ENCODE data around the gene RAD51B. TPM values are rescaled to one million over a fixed set of nuclear protein-coding genes. Genes with fewer than 3 reads are reported as not detected.

The RAD51B gene
- total and polyA plus RNA-seq, 2 of the 13 experiments (the other 11 are each of a cell fraction or from before 2014, with no cell fraction given), result 7.0 to 9.5 TPM

- TF ChIP-seq DMTF1 (CRISPR knock-in tag; IDR thresholded peaks at IDR 0.05) (no peak), ZNF816 (CRISPR knock-in tag; IDR thresholded peaks at IDR 0.05; ENCODE audit: borderline replicate concordance) (peak; percentile 55; the same call in 1 of the 2 replicates), ETV5 (CRISPR knock-in tag; IDR thresholded peaks at IDR 0.05; ENCODE audit: borderline replicate concordance) (peak; percentile 64; the same call in 1 of the 2 replicates), ZNF407 (CRISPR knock-in tag; IDR thresholded peaks at IDR 0.05; ENCODE audit: not compliant biosample characterization) (peak; percentile 65), NCOR1 (IDR thresholded peaks at IDR 0.05; ENCODE audit: borderline replicate concordance, low read length) (no peak; the same call in 1 of the 2 replicates), HNRNPK (IDR thresholded peaks at IDR 0.05; ENCODE audit: low read depth, low read length, poor library complexity, severe bottlenecking) (no peak), ZNF12 (CRISPR knock-in tag; IDR thresholded peaks at IDR 0.05) (peak; percentile 87), ZNF710 (CRISPR knock-in tag; IDR thresholded peaks at IDR 0.05; ENCODE audit: borderline replicate concordance) (peak; percentile 66; the same call in 1 of the 2 replicates), FLYWCH1 (CRISPR knock-in tag; IDR thresholded peaks at IDR 0.05) (no peak), ELF1 (CRISPR knock-in tag; IDR thresholded peaks at IDR 0.05) (peak; percentile 74), POLR2AphosphoS2 (IDR thresholded peaks at IDR 0.05; ENCODE audit: low read depth, low read length) (no peak), EED (CRISPR knock-in tag; IDR thresholded peaks at IDR 0.05) (no peak), ATM (IDR thresholded peaks at IDR 0.05; ENCODE audit: borderline replicate concordance) (no peak)
- TF ChIP-seq, protein P1, sequence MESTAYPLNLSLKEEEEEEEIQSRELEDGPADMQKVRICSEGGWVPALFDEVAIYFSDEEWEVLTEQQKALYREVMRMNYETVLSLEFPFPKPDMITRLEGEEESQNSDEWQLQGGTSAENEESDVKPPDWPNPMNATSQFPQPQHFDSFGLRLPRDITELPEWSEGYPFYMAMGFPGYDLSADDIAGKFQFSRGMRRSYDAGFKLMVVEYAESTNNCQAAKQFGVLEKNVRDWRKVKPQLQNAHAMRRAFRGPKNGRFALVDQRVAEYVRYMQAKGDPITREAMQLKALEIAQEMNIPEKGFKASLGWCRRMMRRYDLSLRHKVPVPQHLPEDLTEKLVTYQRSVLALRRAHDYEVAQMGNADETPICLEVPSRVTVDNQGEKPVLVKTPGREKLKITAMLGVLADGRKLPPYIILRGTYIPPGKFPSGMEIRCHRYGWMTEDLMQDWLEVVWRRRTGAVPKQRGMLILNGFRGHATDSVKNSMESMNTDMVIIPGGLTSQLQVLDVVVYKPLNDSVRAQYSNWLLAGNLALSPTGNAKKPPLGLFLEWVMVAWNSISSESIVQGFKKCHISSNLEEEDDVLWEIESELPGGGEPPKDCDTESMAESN (CRISPR knock-in tag; conservative IDR thresholded peaks at IDR 0.05), result no peak
Measured at GRCh38 chr14:68577802-68578541, 758.4 kb downstream of the RAD51B start (continued).

Data from HepG2 (cell line).